Dermis blood vessel endothelial cell (primary cell): ENCODE measurements around the gene TINAGL1. TPM values are rescaled to one million over a fixed set of nuclear protein-coding genes. Genes with fewer than 3 reads are reported as not detected.

Experiments used
- DNase-seq: peaks from one replicate; pipeline ENCODE4 v3.0.0; 2010
- total RNA-seq: library from RNA; depleted of rRNA; stranded (reverse); fragments of >200 nt; gene quantifications from 2 replicates; pipeline ENCODE4 v1.2.3, GENCODE V29; 2014

TINAGL1 gene
- total RNA-seq, 1 donor from 2014 or later: 418 TPM

DNA sequence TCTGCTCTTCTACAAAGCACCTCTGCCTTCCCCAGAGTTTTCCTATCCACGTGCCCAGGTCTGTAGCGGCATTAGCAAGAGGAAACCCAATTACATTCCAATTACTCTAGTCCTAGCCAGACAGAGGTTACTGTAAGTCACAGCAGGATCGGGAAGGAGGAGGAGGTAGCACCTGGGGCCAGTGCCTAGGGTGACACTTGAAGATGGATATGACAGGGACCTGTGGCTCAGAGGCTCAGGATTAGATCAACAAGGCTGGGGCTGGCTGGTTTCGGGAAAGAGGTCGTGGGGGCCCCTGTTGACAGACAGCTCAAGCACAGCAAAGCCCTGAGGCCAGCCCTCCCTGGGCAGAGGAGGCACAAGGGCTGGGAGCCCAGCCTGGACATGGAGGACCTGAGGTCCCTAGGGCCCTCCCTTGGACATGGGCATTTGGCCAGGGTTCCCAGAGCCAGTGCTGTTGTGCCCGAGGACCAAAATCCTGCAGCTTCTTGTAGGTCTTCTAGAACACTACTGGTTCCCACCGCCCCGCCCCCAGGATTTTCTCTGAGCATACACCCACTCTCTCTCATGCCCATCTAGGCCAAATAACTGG, 38.2 kb downstream of the TINAGL1 start:
- no peak for DNase-seq

- DNase-seq: no peak
Observed at GRCh38 chr1:31615414-31615813, 39.1 kb downstream of the TINAGL1 start.

DNA sequence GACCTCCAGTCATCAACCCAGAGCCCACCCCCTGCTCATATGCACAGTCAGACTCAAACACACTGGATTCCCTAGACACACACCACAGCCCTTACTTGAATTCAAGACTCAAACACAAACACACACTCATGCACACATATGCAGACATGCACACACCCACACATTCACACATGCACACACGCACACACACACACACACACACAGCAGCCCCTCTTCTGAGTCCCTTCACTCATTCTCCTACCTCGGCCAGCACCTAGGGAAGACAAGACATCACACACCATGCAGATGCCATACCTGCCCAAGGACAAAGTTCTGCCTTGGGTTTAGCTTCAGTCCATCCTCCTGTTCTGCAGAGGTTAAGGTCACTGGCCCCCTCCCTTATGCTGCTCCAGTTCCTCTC, 39.6 kb downstream of the TINAGL1 start:
- no peak for DNase-seq

DNA sequence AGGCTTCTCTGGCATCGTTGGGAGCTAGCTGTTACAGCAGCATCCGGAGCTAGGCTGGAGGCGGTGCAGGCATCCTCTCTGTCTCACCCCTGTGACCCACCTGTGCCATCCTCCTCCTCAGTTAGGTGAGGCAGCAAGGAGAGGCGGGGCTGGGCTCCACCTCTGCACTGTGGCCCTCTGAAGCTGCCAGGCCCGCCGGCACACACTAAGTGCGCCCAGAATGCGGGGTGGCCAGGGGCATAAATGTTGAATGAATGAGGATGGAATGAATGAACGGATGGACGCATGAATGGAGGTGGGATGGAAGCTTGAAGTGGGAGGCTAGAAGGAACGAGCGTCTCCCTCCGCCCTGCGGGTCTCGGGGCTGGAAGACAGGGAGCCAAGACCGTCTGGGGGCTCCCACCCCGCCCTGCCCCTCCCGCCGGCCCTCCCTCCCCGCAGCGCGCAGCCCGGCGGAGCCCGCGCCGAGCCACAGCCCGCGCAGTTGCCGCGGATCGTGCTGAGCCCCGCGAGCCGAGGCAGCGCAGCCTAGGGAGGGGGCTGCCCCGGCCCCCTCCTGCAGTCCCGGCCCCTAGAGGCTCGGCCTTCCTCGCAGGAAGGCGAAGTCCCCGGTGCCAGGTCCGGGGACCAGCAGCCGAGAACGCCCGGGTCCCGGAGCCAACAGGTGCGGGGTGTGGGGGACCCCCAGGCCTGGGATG, 41.1 kb downstream of the TINAGL1 start, which contains the start of gene HCRTR1:
TSS of gene HCRTR1 (plus strand) at position 472 of the 698 bp plus-strand sequence. CDS start 1,504 bp downstream, outside the sequence.
- DNase-seq: peak; percentile 19

DNA sequence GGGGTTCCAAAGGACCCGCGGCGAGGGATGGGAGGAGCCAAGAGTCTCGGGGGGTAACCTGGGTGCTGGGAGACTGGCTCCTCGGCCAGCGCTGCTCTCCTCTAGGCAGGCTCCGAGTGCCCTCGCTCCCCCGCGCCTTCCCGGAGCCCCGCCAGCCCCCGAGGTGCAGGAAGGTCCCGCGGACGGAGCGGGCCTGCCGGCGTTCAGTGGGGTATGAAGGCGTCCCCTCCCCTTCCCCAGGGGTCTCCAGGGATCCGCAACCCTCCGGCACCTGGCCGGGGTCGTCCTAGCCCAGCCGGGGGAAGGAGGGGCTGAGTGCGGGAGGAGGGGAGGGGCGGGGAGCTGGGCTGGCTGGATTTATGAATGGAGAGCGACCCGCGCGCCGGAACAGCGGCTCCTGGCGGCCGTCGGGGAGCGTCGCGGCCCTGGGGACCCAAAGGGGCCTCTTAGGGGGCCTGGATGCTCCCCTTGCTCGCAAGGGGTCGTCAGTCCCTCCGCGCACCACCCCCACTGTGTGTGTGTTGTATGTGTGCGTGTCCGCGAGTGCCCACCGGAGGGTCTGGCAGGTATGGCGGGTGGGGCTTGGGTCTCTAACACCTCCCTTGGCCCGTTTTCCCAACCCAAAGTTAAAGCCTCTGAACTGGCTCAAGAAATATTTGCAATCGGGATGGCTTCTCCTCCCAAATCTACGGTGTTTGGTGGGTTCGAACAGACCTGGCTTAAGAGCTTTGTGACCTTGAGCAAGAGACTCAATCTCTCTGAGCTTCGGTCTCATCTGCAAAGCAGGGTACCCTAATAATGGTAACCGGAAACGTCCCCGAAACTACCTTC, 41.8 kb downstream of the TINAGL1 start:
- DNase-seq: peak; percentile 74

- DNase-seq: no peak
Observed at GRCh38 chr1:31618916-31619846, 42.9 kb downstream of the TINAGL1 start.

GRCh38 chr1:31620631-31621497, 44.5 kb downstream of the TINAGL1 start:
- no peak for DNase-seq

DNA sequence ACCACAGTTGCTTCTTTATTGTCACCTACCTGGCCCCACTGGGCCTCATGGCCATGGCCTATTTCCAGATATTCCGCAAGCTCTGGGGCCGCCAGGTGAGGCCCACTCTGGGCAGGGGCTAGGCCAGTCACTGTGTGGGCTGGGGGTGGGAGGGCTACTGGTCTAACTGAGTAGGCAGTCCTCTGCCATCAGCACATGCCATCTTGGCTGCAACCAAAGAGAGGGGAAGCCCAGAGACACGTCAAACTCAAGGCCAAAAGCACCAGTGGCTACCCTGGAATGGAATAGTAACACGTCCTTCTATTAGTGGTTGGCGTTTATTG, 45.1 kb downstream of the TINAGL1 start:
- no peak for DNase-seq

GRCh38 chr1:31621847-31622730, 45.8 kb downstream of the TINAGL1 start:
- DNase-seq: no peak

- DNase-seq: no peak
Observed at GRCh38 chr1:31623365-31623764, 47.0 kb downstream of the TINAGL1 start.

GRCh38 chr1:31624309-31624708, 48.0 kb downstream of the TINAGL1 start:
- no peak for DNase-seq

DNA sequence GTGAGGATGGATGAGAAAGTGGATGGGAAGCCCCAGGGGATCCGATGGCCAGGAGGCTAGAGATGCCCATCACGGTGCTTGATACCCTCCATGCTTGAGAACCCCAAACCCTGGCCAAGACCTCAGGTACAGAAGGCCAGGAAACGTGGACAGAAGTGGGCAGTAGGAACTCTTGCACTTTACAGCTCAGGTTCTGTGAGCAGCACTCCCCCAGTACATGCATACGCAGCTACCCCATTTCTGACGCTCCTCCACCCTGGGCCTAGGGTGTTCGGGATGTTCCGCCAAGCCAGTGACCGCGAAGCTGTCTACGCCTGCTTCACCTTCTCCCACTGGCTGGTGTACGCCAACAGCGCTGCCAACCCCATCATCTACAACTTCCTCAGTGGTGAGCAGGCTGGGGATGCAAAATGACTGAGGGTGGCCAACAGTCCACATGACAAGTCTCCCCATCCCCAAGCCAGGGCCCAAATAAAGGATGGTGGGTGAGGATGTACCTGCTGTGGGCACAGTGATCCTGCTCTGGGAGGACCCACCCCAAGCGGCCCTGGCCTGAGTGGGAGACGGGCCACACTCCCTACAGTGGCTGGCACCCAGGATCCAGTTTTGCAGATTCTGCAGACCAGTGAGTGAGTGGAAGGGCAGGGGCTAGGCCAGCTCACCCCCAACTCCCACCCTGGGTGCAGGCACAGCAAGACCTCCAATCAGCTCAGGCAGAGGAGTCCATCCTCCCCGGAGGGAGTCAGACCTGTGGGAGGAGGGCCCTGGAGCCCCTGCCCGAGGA, 48.6 kb downstream of the TINAGL1 start:
- DNase-seq: no peak

DNA sequence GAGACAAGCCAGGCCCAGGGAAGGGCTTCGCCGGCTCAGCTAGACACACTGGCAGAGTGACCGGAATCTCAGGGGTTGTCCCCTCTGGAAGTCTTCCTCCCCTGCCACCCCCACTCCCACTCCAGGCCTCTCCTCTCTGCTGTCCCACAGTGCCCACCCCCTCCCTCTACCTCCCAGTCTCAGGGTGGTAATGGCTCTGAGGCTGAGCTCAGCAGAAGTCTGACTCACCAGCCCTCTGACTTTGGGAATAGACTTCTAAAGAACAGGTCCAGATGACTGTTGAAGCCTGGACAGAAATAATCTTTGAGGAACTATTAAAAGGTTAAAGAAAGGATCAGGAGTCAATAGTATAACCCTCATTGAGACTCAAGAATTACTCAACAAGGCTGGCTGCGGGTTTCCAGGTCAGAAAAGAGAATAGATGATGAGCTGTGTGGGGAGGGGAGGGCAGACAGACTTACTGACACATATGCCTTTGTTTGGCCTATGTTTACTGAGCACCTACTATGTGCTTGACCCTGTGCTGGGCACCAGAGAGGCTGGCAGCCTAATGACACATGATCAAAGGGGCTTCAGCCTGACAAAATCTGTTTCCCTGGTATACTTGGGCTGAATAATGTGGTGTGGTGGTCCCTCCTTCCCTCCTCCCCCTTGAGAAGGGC, 49.4 kb downstream of the TINAGL1 start:
- no peak for DNase-seq

- no peak for DNase-seq
Observed at GRCh38 chr1:31626223-31627207, 50.2 kb downstream of the TINAGL1 start.

- DNase-seq: no peak
Observed at GRCh38 chr1:31627301-31627929, 51.1 kb downstream of the TINAGL1 start.

- DNase-seq: no peak
Observed at GRCh38 chr1:31627930-31628559, 51.7 kb downstream of the TINAGL1 start.
